T-helper 17 cell (primary cell): ENCODE results near the gene EMC10. TPM values are rescaled to one million over a fixed set of nuclear protein-coding genes. Genes with fewer than 3 reads are reported as not detected.
A peak's percentile ranks its signal among the peaks of the same experiment; 100 is the strongest.

Source experiments
- ATAC-seq: fragments of 150-1000 bp; cut with Tn5 transposase; 2 replicates; pipeline ENCODE4 v1.10.0; 2021; ENCODE audit warnings: mild to moderate bottlenecking, moderate library complexity
- DNase-seq, 3 donors: peaks; one replicate each; pipeline versions ENCODE4 v3.0.0 to v3.0.0-alpha.2; 2020 to 2021
- H3K9me3 ChIP-seq: one replicate; pipeline ENCODE4 v1.7.0; 2013; ENCODE audit warnings: low read length, mild to moderate bottlenecking; ENCODE audit not compliant: control insufficient read depth, poor library complexity, severe bottlenecking
- H3K27ac Mint-ChIP-seq: one replicate; pipeline ENCODE4 v1.8.0; 2022; ENCODE audit warnings: mild to moderate bottlenecking, moderate library complexity, mixed read lengths
- H3K27me3 Mint-ChIP-seq: one replicate; pipeline ENCODE4 v1.8.0; 2022; ENCODE audit warnings: mixed read lengths
- H3K36me3 Mint-ChIP-seq: one replicate; pipeline ENCODE4 v1.8.0; 2022; ENCODE audit warnings: low read depth, mixed read lengths
- H3K4me1 Mint-ChIP-seq: one replicate; pipeline ENCODE4 v1.8.0; 2022; ENCODE audit warnings: mild to moderate bottlenecking, mixed read lengths
- H3K4me3 Mint-ChIP-seq: one replicate; pipeline ENCODE4 v1.8.0; 2022; ENCODE audit warnings: mild to moderate bottlenecking, moderate library complexity, mixed read lengths
- total RNA-seq, 4 donors: library from RNA in 2 of 4; stranded (reverse) in 2 of 4; gene quantifications; one replicate each; pipeline ENCODE4 v1.2.3 and lab custom pipeline; 2022 to 2026

EMC10 gene
- total RNA-seq, 2 donors from 2014 or later: 76.6 to 78.5 TPM

DNA sequence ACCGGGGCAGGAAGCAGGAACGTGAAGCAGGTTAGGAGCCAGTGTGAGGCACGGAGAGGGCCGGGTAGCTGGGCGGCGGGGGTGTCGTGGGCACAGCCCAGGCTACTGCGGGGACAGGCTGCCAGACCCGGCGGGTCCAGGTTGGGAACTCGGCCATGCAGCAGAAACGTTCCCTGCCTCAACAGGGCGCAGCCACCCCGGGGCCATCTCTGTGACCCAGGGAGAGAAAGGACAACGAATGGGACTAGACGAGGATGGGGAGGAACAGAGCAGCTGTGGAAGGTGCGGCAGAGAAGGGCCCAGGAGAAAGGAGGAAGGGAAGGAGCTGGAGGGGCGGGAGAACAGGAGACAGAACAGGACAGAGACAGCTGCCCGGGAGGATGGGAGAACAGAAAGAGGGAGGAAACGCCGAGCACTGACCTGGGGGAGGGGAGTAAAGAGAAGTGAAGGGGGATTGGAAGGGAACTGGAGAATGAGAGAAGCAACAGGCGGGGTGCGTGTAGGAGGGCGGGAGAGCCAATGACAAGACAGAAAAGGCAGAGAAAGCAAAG is 13.2 kb downstream of the EMC10 start:
- peak overlapping the region; percentile 71 for H3K4me3 Mint-ChIP-seq
- H3K9me3 ChIP-seq: no peaks in the 10 kb centered on the region
- DNase-seq (no peak), ATAC-seq (no peak)
- peaks cover 15% of the 10 kb centered on the region for H3K36me3 Mint-ChIP-seq
- no peaks in the 10 kb centered on the region for H3K27me3 Mint-ChIP-seq
- H3K4me1 Mint-ChIP-seq: peaks cover 42% of the 10 kb centered on the region
- no peak overlapping the region for H3K27ac Mint-ChIP-seq

DNA sequence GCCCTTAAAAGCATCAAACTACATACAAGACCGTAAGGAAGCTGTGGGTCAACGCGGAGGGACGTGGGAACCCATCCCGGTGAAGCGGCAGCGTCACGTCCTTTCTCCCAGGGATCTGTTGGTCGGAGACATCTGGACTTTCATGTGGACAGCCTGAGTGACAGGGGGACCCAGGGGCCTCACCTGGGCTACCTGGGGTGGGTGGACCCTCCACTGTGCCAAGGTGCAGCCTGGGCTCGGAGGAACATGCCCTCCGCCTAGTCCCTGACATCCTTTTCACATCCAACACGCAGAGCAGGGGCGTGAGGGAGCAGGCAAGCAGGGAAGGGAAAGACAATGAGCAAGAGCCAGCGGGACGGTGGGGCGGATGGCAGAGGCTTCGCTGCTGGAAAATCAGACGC is 14.1 kb downstream of the EMC10 start:
- H3K9me3 ChIP-seq: no peaks in the 10 kb centered on the region
- H3K27me3 Mint-ChIP-seq: no peaks in the 10 kb centered on the region
- H3K4me3 Mint-ChIP-seq: peak overlapping the region; percentile 45
- DNase-seq: no peak
- H3K36me3 Mint-ChIP-seq: peaks cover 19% of the 10 kb centered on the region
- H3K27ac Mint-ChIP-seq: peak overlapping the region; percentile 87
- no peak for ATAC-seq
- H3K4me1 Mint-ChIP-seq: peaks cover 46% of the 10 kb centered on the region

DNA sequence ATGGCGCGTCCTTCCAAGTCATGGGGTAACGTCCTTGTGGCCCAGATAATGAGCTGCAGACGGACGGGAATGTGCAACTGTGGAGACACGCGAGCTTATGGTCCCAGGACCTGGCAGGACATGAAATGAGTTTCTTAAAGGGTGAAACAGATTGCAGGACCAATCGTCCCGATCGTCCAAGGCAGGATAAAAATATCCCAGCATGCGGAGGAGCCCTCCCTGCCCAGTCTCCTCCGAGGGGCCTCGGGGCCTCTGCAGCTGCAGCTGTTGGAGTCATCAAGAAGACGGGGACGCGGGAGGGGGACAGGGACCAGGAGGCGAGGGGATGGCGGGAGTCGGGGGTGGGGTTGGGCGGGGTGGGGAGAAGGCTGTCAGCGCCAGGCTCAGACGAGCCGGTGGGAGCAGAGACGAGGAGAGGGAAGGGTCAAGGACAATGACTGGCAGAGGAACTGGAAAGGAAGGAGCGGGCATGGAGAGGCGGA is 14.7 kb downstream of the EMC10 start:
- Mint-ChIP-seq H3K27me3 (no peaks in the 10 kb centered on the region), H3K36me3 (peaks cover 18% of the 10 kb centered on the region), H3K4me3 (peak overlapping the region; percentile 76), H3K4me1 (peaks cover 45% of the 10 kb centered on the region), H3K27ac (peak overlapping the region; percentile 87)
- no peak for DNase-seq
- H3K9me3 ChIP-seq: no peaks in the 10 kb centered on the region
- no peak for ATAC-seq

DNA sequence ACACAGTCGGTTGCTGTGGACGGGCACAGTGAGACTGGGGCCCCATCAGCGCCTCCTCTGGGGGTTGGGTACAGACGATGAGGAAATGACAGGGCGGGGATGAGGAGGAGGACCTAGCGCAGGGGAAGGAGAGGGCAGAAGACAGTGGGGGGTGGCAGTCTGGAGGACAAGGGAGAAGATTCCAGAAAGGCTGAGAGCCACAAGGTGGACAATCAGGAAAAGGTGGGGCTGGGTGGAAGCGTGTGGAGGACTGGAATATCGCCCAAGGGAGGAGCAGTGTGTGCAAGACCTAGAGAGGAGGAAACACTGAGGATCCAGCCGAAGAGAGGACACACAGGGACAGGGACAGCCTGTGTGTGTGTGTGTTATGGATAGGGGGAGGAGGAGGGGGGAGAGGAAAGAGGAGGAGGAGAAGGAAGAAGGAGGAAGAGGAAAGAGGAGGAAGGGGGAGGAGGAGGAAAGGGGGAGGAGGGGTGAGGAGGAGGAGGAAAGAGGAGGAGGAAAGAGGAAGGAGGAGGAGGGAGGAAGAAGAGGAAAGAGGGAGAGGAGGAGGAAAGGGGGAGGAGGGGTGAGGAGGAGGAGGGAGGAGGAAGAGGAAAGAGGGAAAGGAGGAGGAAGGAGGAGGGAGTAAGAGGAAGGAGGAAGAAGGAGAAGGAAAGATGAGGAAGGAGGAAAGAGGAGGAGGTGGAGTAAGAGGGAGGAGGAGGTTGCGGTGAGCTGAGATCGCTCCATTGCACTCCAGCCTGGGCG is 16.2 kb downstream of the EMC10 start:
- H3K4me1 Mint-ChIP-seq: peaks cover 42% of the 10 kb centered on the region

DNA sequence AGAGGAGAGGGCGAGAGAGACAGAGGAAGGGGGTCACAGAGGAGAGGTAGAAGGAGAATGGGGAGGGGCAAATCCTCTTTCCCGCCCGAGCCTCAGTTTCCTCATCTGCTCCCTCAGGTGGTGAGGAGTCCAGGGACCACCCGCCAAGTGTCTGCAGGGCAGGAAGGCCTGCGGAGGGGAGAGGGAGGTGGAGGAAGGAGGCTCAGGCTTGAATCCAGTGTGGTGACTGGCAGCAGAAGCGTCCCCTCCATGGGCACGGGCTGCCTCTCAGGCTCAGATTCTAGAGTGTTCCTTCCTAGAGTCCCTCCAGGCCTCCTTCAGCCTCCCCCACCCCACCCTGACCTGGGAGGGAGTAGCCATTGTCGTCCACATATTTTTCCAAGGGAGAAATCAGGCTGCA is 16.9 kb downstream of the EMC10 start:
- no peak overlapping the region for H3K4me3 Mint-ChIP-seq
- DNase-seq (no peak), ATAC-seq (no peak)
- no peaks in the 10 kb centered on the region for H3K9me3 ChIP-seq
- peaks cover 38% of the 10 kb centered on the region for H3K4me1 Mint-ChIP-seq
- no peaks in the 10 kb centered on the region for H3K27me3 Mint-ChIP-seq
- H3K36me3 Mint-ChIP-seq: peaks cover 18% of the 10 kb centered on the region
- H3K27ac Mint-ChIP-seq: peak overlapping the region; percentile 79

More for the DNA sequence above, 16.2 kb downstream of the EMC10 start:
- H3K4me3 Mint-ChIP-seq: peak overlapping the region; percentile 76
- no peaks in the 10 kb centered on the region for H3K27me3 Mint-ChIP-seq
- no peak for DNase-seq
- peaks cover 18% of the 10 kb centered on the region for H3K36me3 Mint-ChIP-seq
- ATAC-seq: peak; percentile 87
- peak overlapping the region; percentile 87 for H3K27ac Mint-ChIP-seq
- H3K9me3 ChIP-seq: no peaks in the 10 kb centered on the region

- H3K36me3 Mint-ChIP-seq: peaks cover 14% of the 10 kb centered on the region
- no peak for ATAC-seq
- H3K4me1 Mint-ChIP-seq: peaks cover 29% of the 10 kb centered on the region
- no peaks in the 10 kb centered on the region for H3K27me3 Mint-ChIP-seq
- no peaks in the 10 kb centered on the region for H3K9me3 ChIP-seq
- DNase-seq: no peak
- peak overlapping the region; percentile 79 for H3K27ac Mint-ChIP-seq
- no peak overlapping the region for H3K4me3 Mint-ChIP-seq
Measured at GRCh38 chr19:50494186-50495019, 18.1 kb downstream of the EMC10 start.

DNA sequence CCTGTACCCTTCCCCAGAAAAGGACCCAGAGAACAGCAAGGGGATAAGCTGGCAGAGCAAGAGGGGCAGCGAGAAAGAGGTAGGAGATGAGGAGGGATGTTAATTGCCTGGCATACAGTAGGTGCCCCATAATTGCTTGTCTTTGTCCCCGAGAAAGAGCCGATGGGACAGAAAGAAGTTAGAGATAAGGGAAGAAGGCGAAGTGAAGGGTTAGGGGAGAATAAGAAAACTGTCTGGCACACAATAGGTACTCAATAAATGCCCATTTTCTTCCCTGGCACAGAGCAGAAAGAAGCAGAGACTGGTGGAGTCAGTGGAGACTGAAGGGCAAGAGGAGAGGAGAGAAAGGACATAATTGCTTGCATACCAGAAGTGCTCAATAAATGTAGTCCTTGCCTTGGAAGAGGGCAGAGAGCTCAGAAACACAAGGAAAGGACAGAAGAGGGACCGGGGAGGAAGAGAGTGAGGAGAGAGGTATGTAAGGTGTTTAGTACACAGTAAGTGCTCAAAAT is 18.8 kb downstream of the EMC10 start:
- Mint-ChIP-seq H3K4me1 (peaks cover 25% of the 10 kb centered on the region), H3K27me3 (no peaks in the 10 kb centered on the region), H3K27ac (peak overlapping the region; percentile 79), H3K36me3 (peaks cover 10% of the 10 kb centered on the region), H3K4me3 (no peak overlapping the region)
- ATAC-seq (no peak), DNase-seq (no peak)
- no peaks in the 10 kb centered on the region for H3K9me3 ChIP-seq

DNA sequence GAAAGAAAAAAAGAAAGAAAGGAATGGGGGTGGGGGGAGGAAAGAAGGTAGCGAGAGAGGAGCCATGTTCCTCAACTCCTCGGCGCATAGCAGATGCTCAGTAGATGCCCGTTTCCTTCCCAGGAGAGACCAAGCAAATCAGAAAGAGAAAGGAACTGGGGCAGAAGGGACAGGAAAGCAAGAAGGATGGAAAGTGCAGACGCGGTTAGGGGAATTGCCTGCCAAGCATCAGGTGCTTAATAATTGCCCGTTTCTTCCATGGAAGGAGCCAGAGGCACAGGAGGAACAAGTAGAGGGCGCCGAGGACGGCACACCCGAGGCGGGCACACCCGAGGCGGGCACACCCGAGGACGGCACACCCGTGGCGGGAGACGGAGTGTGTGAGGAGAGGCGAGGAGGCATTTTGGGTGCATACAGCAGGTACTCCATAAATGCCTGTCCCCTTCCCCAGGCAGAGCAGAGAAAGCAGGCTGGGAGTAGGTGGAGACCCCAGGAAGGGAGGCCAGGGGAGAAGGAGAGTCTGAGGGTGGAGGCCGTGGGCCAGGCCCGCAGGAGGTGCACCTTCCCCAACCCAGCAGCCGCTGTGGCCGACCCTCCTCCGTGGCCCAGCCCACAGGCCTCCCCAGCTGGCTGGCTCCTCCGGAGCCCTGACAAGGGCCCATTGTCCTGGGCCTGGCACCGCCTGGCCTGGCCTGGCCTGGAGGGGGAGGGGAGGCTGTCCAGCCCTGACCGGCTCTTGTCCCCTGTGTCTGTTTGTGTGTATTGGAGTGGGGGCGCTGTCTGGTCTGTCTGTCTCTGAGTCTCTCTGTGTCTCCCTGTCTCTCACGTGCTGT is 20.1 kb downstream of the EMC10 start:
- Mint-ChIP-seq H3K36me3 (peaks cover 8% of the 10 kb centered on the region), H3K27me3 (no peaks in the 10 kb centered on the region), H3K4me3 (no peak overlapping the region), H3K4me1 (peaks cover 19% of the 10 kb centered on the region), H3K27ac (peak overlapping the region; percentile 79)
- DNase-seq: no peak
- no peaks in the 10 kb centered on the region for H3K9me3 ChIP-seq
- ATAC-seq: no peak

DNA sequence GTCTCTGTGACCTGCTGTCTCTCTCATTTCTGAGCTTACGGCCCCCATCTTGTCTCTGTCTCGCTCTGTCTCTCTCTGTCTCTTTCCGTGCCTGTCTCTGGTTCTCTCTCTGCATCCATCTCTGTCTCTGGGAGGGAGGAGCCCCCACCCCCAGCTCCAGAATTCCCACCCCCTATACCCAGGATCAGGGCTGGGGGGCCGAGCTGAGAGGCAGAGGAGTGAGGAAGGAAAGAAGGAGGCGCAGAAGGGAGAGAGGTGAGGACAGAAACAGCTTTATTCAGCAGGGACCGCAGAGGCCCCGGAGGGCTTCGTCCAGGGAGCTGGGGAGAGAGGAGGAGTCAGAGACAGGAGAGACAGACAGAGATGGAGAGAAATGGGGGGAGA is 20.7 kb downstream of the EMC10 start:
- H3K36me3 Mint-ChIP-seq: peaks cover 8% of the 10 kb centered on the region
- no peak overlapping the region for H3K4me3 Mint-ChIP-seq
- ATAC-seq: no peak
- no peaks in the 10 kb centered on the region for H3K27me3 Mint-ChIP-seq
- no peaks in the 10 kb centered on the region for H3K9me3 ChIP-seq
- DNase-seq: no peak
- H3K27ac Mint-ChIP-seq: no peak overlapping the region
- peaks cover 13% of the 10 kb centered on the region for H3K4me1 Mint-ChIP-seq

- H3K9me3 ChIP-seq: no peaks in the 10 kb centered on the region
- DNase-seq: no peak
Measured at GRCh38 chr19:50498219-50499056, 22.1 kb downstream of the EMC10 start.

GRCh38 chr19:50500060-50500752 is 23.9 kb downstream of the EMC10 start:
- DNase-seq (no peak), ATAC-seq (no peak)
- no peaks in the 10 kb centered on the region for H3K9me3 ChIP-seq
- H3K4me3 Mint-ChIP-seq: no peak overlapping the region
- no peak overlapping the region for H3K27ac Mint-ChIP-seq
- H3K4me1 Mint-ChIP-seq: peaks cover 2% of the 10 kb centered on the region
- no peaks in the 10 kb centered on the region for H3K27me3 Mint-ChIP-seq
- H3K36me3 Mint-ChIP-seq: peaks cover 1% of the 10 kb centered on the region

More at GRCh38 chr19:50498219-50499056, 22.1 kb downstream of the EMC10 start:
- Mint-ChIP-seq H3K4me3 (no peak overlapping the region), H3K4me1 (peaks cover 9% of the 10 kb centered on the region), H3K36me3 (peaks cover 8% of the 10 kb centered on the region), H3K27ac (no peak overlapping the region), H3K27me3 (no peaks in the 10 kb centered on the region)
- no peak for ATAC-seq
